ENCODE measurements around the gene DUSP5.

Gene DUSP5

GRCh38 chr10:110498087-110498981 is 627 bp downstream of the DUSP5 start:
- H3K4me3 ChIP-seq (ENCODE audit: low read depth, low read length): peak overlapping the region; percentile 55
- peak; percentile 64 for DNase-seq
- TF ChIP-seq CTCF (IDR thresholded peaks at IDR 0.05; ENCODE audit: low read depth, low read length): no peak
- peaks cover 8% of the 10 kb centered on the region for H3K27me3 ChIP-seq
- H3K4me1 ChIP-seq: peaks cover 43% of the 10 kb centered on the region
- no peaks in the 10 kb centered on the region for H3K36me3 ChIP-seq
- H3K9me3 ChIP-seq: no peaks in the 10 kb centered on the region

- DNase-seq: peak; percentile 39
- Histone ChIP-seq H3K27me3 (peaks cover 8% of the 10 kb centered on the region), H3K36me3 (no peaks in the 10 kb centered on the region), H3K4me3 (ENCODE audit: low read depth, low read length) (peak overlapping the region; percentile 55), H3K4me1 (peaks cover 44% of the 10 kb centered on the region), H3K9me3 (no peaks in the 10 kb centered on the region)
- TF ChIP-seq CTCF (IDR thresholded peaks at IDR 0.05; ENCODE audit: low read depth, low read length): peak; percentile 36; the same call in 1 of the 2 replicates
Measured at GRCh38 chr10:110498982-110499795, 1.5 kb downstream of the DUSP5 start.

GRCh38 chr10:110499796-110500514 is 2.2 kb downstream of the DUSP5 start:
- peak overlapping the region; percentile 55 for H3K4me3 ChIP-seq (ENCODE audit: low read depth, low read length)

GRCh38 chr10:110500515-110500905 is 2.8 kb downstream of the DUSP5 start:
- DNase-seq: no peak
- peaks cover 8% of the 10 kb centered on the region for H3K27me3 ChIP-seq
- H3K4me3 ChIP-seq (ENCODE audit: low read depth, low read length): peak overlapping the region; percentile 16
- H3K4me1 ChIP-seq: peaks cover 44% of the 10 kb centered on the region
- TF ChIP-seq CTCF (IDR thresholded peaks at IDR 0.05; ENCODE audit: low read depth, low read length): no peak
- H3K36me3 ChIP-seq: no peaks in the 10 kb centered on the region
- no peaks in the 10 kb centered on the region for H3K9me3 ChIP-seq

More at GRCh38 chr10:110499796-110500514, 2.2 kb downstream of the DUSP5 start:
- peaks cover 44% of the 10 kb centered on the region for H3K4me1 ChIP-seq
- H3K9me3 ChIP-seq: no peaks in the 10 kb centered on the region
- no peak for DNase-seq
- peaks cover 8% of the 10 kb centered on the region for H3K27me3 ChIP-seq
- no peaks in the 10 kb centered on the region for H3K36me3 ChIP-seq
- no peak for TF ChIP-seq CTCF (IDR thresholded peaks at IDR 0.05; ENCODE audit: low read depth, low read length)

- peaks cover 44% of the 10 kb centered on the region for H3K4me1 ChIP-seq
- H3K9me3 ChIP-seq: no peaks in the 10 kb centered on the region
- H3K4me3 ChIP-seq (ENCODE audit: low read depth, low read length): peak overlapping the region; percentile 19
- peaks cover 8% of the 10 kb centered on the region for H3K27me3 ChIP-seq
- no peaks in the 10 kb centered on the region for H3K36me3 ChIP-seq
- peak; percentile 80 for DNase-seq
- no peak for TF ChIP-seq CTCF (IDR thresholded peaks at IDR 0.05; ENCODE audit: low read depth, low read length)
Measured at GRCh38 chr10:110501142-110501937, 3.6 kb downstream of the DUSP5 start.
